H54 (cell line): ENCODE measurements around the gene EXOC2.
"Not testable (repeated sequence)": the region's sequence is repeated elsewhere in the genome, so short reads cannot be mapped to it uniquely, and the experiment has no call there.

Experiments used
- DNase-seq: peaks from one replicate; pipeline ENCODE4 v3.0.0; 2011; ENCODE audit warnings: low spot score, mixed read lengths; ENCODE audit not compliant: insufficient read length
- FAIRE-seq: peaks from 3 replicates; lab custom pipeline; 2011; peaks lifted over from hg19 to GRCh38; lab: Jason Lieb, UNC
- POLR2A ChIP-seq: IDR thresholded peaks from 2 replicates; pipeline ENCODE4 v1.6.1; 2011; ENCODE audit warnings: low read depth, mild to moderate bottlenecking, low read length

The EXOC2 gene

GRCh38 chr6:583635-584034 lies 109.3 kb downstream of the EXOC2 start:
- TF ChIP-seq POLR2A: no peak
- FAIRE-seq (no peak), DNase-seq (no peak)

- no peak for TF ChIP-seq POLR2A
- DNase-seq: no peak
- no peak for FAIRE-seq
Observed at GRCh38 chr6:583116-583515, 109.8 kb downstream of the EXOC2 start.

DNA sequence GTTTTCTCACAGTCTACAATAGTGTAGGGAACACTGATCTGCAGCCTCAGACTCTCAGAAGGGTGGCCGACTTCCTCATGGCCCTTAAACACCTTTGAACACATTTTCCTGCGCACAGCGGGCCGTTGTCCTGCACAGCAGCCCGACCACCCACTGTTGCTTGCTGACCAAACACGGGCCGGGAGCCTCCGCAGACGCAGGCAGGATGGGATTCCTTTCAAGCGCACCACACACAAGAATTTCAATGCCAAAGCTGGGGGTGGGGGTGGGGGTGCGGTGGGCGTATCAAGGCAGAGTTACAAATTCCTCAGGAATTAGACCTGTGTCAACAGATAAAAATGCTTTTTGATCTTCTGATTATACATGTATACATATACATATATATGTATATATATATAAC lies 110.6 kb downstream of the EXOC2 start:
- DNase-seq: no peak

DNA sequence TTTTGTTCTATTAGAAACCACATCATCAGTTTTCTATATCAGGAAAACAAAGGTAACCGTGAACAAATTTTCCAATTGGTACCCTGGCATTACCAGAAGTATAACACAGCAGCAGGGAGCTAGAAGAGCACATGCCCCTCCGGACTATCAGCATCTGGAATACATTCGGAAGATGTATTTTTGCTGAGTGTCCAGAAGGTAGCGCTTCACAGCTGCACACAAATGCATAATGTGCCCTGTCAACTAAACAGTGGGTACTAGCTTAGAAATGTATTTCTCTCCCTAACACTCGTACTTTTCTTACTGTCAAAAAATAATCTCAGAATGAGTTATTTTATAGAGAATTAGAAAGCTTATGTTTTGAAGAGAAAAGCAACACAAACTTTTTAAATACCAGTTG lies 113.6 kb downstream of the EXOC2 start:
- no peak for DNase-seq
- no peak for TF ChIP-seq POLR2A
- no peak for FAIRE-seq

More for the DNA sequence above, 110.6 kb downstream of the EXOC2 start:
- no peak for FAIRE-seq
- no peak for TF ChIP-seq POLR2A

DNA sequence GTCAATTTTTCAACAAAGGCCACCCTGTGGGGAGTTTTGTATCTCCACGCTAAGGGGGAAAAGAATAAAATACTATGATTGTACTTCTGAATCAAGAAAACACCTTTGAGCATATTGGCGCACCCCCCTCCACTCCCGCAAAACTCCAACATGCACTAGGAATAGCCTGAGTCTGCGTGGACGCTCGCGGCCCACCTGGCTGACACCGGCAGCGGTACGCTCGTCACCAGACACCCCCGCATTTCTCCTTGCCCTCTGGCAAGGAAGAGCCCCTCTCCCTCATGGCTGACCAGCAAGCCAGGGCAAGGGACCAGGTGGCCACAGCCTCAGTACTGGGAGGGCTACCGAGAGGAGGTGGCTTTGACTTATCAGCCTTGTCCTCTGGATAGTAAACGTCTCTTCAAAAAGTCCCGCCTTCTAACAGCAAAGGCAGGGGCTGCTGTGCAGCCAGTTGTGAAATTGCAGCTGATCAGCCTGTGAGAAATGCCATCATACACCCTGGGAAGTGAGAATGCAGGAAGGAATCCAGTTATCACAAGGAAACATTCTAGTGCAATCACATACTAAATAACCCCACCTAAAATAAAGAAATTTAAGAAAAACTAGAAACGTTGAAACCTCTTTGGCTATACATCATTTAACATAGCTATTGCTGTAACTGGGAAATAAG lies 120.2 kb downstream of the EXOC2 start:
- DNase-seq: no peak
- FAIRE-seq: no peak
- TF ChIP-seq POLR2A: no peak

DNA sequence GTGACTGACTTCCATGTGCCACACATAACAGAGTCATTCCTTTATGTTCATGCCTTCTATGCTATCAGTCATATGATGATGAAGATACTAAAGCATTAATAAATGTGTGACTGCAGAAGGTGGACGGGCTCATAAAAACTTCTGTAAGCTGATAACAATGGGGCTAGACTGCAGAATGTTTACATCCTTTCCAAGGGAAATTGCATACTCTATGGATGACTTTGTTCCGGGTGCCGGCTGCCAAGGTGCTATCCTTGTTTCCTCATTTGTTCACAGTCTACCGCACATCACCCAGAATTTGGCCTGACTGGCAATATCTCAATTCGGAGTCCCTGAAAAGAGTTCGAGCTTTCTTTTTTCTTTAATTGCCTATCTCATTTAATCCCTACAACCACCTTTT lies 121.0 kb downstream of the EXOC2 start:
- no peak for FAIRE-seq
- no peak for TF ChIP-seq POLR2A
- no peak for DNase-seq

- no peak for FAIRE-seq
- TF ChIP-seq POLR2A: no peak
- no peak for DNase-seq
Observed at GRCh38 chr6:570825-571224, 122.1 kb downstream of the EXOC2 start.

DNA sequence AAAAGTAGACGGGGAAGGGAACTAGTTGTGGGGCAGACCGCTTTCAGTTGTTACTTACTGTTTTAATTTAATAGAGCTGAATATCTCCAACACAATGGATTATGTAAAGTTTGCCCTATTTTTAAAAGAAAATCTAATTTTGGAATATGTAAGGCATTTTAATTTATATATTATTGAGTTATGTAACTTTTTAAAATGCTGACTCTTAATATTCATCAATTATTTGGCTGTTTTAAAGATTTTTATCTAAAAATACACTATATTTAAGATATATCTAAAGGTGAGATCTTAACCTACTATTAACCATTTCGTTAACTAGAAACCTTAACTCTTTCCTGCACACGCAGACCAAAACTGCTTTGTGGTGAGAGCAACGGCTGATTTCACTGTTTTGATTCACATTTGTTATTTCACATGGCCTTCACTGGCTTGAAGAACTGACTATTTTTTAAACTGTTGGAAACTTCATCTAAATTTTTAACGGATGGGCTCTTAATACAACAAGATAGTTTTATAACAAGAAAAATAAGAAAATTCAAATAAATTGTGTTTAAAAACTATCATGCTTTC lies 123.9 kb downstream of the EXOC2 start:
- DNase-seq (no peak), FAIRE-seq (no peak)
- TF ChIP-seq POLR2A: no peak

DNA sequence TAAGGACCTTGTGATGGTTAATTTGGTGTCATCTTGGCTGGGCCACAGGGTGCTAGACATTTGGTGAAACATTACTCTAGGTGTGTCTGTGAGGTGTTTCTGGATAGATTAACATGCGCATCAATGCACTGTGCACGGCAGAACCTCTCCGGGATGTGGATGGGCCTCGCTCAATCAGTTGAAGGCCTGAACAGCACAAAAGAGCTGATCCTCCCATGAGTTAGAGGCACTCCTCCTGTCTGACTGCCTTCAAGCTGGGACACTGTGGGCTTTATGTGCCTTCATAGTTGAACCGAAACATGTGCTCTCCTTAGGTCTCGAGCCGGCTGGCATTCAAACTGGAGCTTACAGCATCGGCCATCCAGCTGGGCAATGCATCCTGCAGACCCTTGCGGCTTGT lies 124.9 kb downstream of the EXOC2 start:
- no peak for TF ChIP-seq POLR2A
- DNase-seq (no peak), FAIRE-seq (no peak)

DNA sequence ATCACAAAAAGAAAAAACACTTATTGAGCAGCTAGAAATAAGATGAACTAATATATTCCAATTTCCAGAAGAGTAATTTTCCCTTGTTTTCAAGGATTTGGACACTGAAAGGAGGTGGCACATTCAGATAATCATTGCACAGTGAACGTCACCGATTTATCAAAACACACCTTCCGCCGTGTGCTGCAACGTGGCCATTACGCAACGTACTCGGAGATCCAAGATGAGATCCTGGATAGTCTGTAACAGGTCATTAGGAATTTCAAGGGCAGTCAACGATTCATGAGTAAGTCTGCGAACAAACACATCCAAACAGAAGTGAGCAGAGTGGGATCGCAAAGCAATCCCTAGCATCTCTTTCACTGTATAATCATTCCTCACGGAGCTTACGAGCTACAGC lies 129.1 kb downstream of the EXOC2 start:
- DNase-seq (no peak), FAIRE-seq (no peak)
- TF ChIP-seq POLR2A: no peak

DNA sequence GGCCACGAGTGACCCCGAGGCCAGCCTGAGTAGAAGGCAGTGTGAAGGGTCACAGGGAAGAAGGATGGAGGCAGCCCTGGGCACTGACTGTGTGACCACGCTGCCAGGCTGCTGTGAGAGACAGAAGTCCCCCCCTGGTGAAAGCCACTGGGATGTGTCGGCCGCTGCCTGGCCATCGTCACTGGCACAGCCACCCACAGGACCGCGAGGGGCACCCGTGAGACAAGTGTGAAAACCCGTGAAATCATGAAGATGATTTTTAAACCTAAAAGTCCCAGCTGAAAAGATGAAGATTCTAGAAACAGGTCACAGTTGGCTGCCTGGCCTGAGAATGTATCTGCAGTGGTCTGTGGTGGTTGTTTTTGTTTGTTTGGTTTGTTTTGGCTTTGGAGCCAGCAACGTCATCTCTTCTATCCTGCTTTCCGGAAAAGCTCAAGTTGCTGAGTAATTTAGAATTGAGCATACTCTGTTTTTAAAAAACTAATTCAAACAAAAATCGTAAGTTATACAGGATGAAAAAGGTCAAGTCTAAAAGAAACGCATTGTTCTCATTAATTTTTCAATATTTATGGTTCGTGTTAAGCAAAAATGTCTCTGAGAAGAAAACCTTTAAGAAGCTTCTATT lies 130.8 kb downstream of the EXOC2 start:
- no peak for DNase-seq
- TF ChIP-seq POLR2A: no peak
- no peak for FAIRE-seq

DNA sequence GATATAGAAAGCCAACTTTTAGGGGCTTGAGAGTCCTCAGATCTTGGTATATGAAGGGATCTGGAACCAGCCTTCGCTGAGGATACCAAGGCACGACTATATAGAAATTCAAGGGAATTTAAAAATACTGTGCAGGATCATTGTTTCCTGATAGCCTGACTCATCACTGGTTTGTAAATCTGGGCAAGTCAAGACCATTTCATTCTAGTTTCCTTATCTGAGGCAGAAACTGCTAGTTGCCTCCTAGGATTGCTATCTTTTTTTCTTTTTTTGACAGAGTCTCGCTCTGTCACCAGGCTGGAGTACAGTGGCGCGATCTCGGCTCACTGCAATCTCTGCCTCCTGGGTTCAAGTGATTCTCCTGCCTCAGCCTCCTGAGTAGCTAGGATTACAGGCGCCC lies 131.6 kb downstream of the EXOC2 start:
- FAIRE-seq, DNase-seq: not testable (repeated sequence)

- DNase-seq (no peak), FAIRE-seq (no peak)
- no peak for TF ChIP-seq POLR2A
Observed at GRCh38 chr6:558959-559358, 134.0 kb downstream of the EXOC2 start.

- TF ChIP-seq POLR2A: no peak
- FAIRE-seq (no peak), DNase-seq (no peak)
Observed at GRCh38 chr6:558089-558488, 134.8 kb downstream of the EXOC2 start.

GRCh38 chr6:551829-552350 lies 141.0 kb downstream of the EXOC2 start:
- no peak for FAIRE-seq

More at GRCh38 chr6:551829-552350, 141.0 kb downstream of the EXOC2 start:
- no peak for TF ChIP-seq POLR2A
- no peak for DNase-seq
